IMR-90 (cell line): ENCODE data around the gene UNC13C. TPM values are rescaled to one million over a fixed set of nuclear protein-coding genes. Genes with fewer than 3 reads are reported as not detected.

Experiments
- ATAC-seq: fragments of 200-7000 bp; cut with Tn5 transposase; 2 replicates; pipeline ENCODE4 v1.9.1; 2020; ENCODE audit warnings: low read depth, mild to moderate bottlenecking, moderate library complexity
- BruUV-seq: library from RNA; stranded (reverse); fragments of 400-500 nt; replicated peaks from 2 replicates; lab custom pipeline; 2021; lab: Mats Ljungman, UMichigan
- CTCF ChIA-PET: fragments of 300-600 bp; formaldehyde crosslinking; extraction: SDS; loops from one replicate; lab custom pipeline; 2021; ENCODE audit warnings: antibody characterized with exemption; lab: Yijun Ruan, JAX
- POLR2A ChIA-PET: fragments of 300-600 bp; sonication (Branson Sonifier 250); formaldehyde crosslinking; loops from one replicate; lab custom pipeline; 2022; ENCODE audit warnings: antibody characterized with exemption; ENCODE audit not compliant: unreplicated experiment; lab: Charles Lee
- DNase-seq: peaks from one replicate; pipeline ENCODE4 v3.0.0; 2013
- H2AFZ ChIP-seq: replicated peaks from 2 replicates; pipeline ENCODE3; 2013; ENCODE audit warnings: low read length, mild to moderate bottlenecking; ENCODE audit not compliant: poor library complexity
- H2AK5ac ChIP-seq: 2 replicates; pipeline ENCODE4 v1.6.1; 2013; ENCODE audit warnings: low read depth, low read length, inconsistent platforms
- H2AK9ac ChIP-seq: replicated peaks from 2 replicates; pipeline ENCODE3; 2013; ENCODE audit warnings: mild to moderate bottlenecking, low read depth, low read length, moderate library complexity; ENCODE audit not compliant: poor library complexity
- H2BK120ac ChIP-seq: 2 replicates; pipeline ENCODE4 v1.6.1; 2013; ENCODE audit warnings: low read depth, low read length, inconsistent platforms
- H2BK15ac ChIP-seq: 3 replicates; pipeline ENCODE4 v1.6.1; 2013; ENCODE audit warnings: low read depth, low read length, inconsistent platforms
- H2BK20ac ChIP-seq: 2 replicates; pipeline ENCODE4 v1.6.1; 2013; ENCODE audit warnings: low read depth, mild to moderate bottlenecking, inconsistent platforms, low read length, moderate library complexity
- H2BK5ac ChIP-seq: 2 replicates; pipeline ENCODE4 v1.6.1; 2013; ENCODE audit warnings: mild to moderate bottlenecking, low read depth, low read length, inconsistent platforms; ENCODE audit not compliant: poor library complexity, severe bottlenecking
- H3K14ac ChIP-seq: replicated peaks from 2 replicates; pipeline ENCODE4 v1.6.1; 2013; ENCODE audit warnings: low read depth, low read length, inconsistent platforms
- H3K18ac ChIP-seq: 2 replicates; pipeline ENCODE4 v1.6.1; 2013; ENCODE audit warnings: low read depth, low read length, control low read depth
- H3K23ac ChIP-seq: 2 replicates; pipeline ENCODE4 v1.6.1; 2013; ENCODE audit warnings: low read depth, low read length, inconsistent platforms
- H3K27ac ChIP-seq: 2 replicates; pipeline ENCODE4 v1.5.1; 2013; ENCODE audit warnings: mild to moderate bottlenecking, control low read depth, low read length; ENCODE audit not compliant: insufficient read depth
- H3K27me3 ChIP-seq: 2 replicates; pipeline ENCODE4 v1.6.1; 2013; ENCODE audit warnings: low read length; ENCODE audit not compliant: control insufficient read depth, insufficient read depth
- H3K36me3 ChIP-seq: 2 replicates; pipeline ENCODE4 v1.6.1; 2013; ENCODE audit warnings: low read length, mixed read lengths; ENCODE audit not compliant: control insufficient read depth, insufficient read depth
- H3K4ac ChIP-seq: 2 replicates; pipeline ENCODE4 v1.6.1; 2013; ENCODE audit warnings: low read depth, low read length, inconsistent platforms
- H3K4me1 ChIP-seq: 2 replicates; pipeline ENCODE4 v1.6.1; 2013; ENCODE audit warnings: low read length, mixed read lengths; ENCODE audit not compliant: control insufficient read depth, insufficient read depth
- H3K4me2 ChIP-seq: 2 replicates; pipeline ENCODE4 v1.6.1; 2013; ENCODE audit warnings: low read depth, mild to moderate bottlenecking, control low read depth, low read length, moderate library complexity
- H3K4me3 ChIP-seq: 2 replicates; pipeline ENCODE4 v1.5.1; 2013; ENCODE audit warnings: low read depth, mild to moderate bottlenecking, control low read depth, low read length, moderate library complexity; ENCODE audit not compliant: insufficient read depth
- H3K56ac ChIP-seq: 2 replicates; pipeline ENCODE4 v1.6.1; 2013; ENCODE audit warnings: low read length, inconsistent platforms; ENCODE audit not compliant: insufficient read depth; ENCODE audit errors: extremely low read depth
- H3K79me1 ChIP-seq, 2 experiments: 2 replicates each; pipeline ENCODE4 v1.6.1; 2013; ENCODE audit warnings: low read length in 2 of 2, inconsistent platforms in 1 of 2, low read depth in 1 of 2
- H3K9ac ChIP-seq: 2 replicates; pipeline ENCODE4 v1.6.1; 2013; ENCODE audit warnings: low read depth, low read length, control low read depth
- H3K9me1 ChIP-seq: 2 replicates; pipeline ENCODE4 v1.6.1; 2013; ENCODE audit warnings: low read length, inconsistent platforms; ENCODE audit not compliant: insufficient read depth
- H3K9me3 ChIP-seq: 2 replicates; pipeline ENCODE4 v1.6.1; 2013; ENCODE audit warnings: low read length; ENCODE audit not compliant: control insufficient read depth, insufficient read depth
- H4K20me1 ChIP-seq: 2 replicates; pipeline ENCODE4 v1.6.1; 2013; ENCODE audit warnings: low read length, inconsistent platforms; ENCODE audit not compliant: insufficient read depth
- H4K5ac ChIP-seq: 2 replicates; pipeline ENCODE4 v1.6.1; 2013; ENCODE audit warnings: mild to moderate bottlenecking, low read depth, low read length, control low read depth
- H4K8ac ChIP-seq, 2 experiments: 2 replicates each; pipeline ENCODE4 v1.6.1; 2013; ENCODE audit warnings: low read depth in 2 of 2, low read length in 2 of 2, control low read depth in 1 of 2, inconsistent platforms in 1 of 2
- H4K91ac ChIP-seq: 2 replicates; pipeline ENCODE4 v1.6.1; 2013; ENCODE audit warnings: low read depth, low read length, inconsistent platforms; ENCODE audit not compliant: insufficient read depth
- BHLHE40 ChIP-seq: fragments of 150-350 bp; IDR thresholded peaks from 2 replicates; pipeline ENCODE4 v1.6.1; 2016; ENCODE audit warnings: mild to moderate bottlenecking, low read depth, low read length
- CEBPB ChIP-seq: IDR thresholded peaks from 2 replicates; pipeline ENCODE4 v1.6.1; 2012; ENCODE audit warnings: low read depth, low read length, improper control_type of control experiment
- CHD1 ChIP-seq: IDR thresholded peaks from 2 replicates; pipeline ENCODE4 v1.6.1; 2012; ENCODE audit warnings: low read depth, low read length, improper control_type of control experiment
- CTCF ChIP-seq: conservative IDR thresholded peaks from 2 replicates; pipeline ENCODE4 v1.5.1; 2012; ENCODE audit warnings: mild to moderate bottlenecking, low read depth, low read length, improper control_type of control experiment
- ELK1 ChIP-seq: fragments of 150-350 bp; IDR thresholded peaks from 2 replicates; pipeline ENCODE4 v1.6.1; 2016; ENCODE audit warnings: low read depth, mild to moderate bottlenecking, low read length, moderate library complexity, borderline replicate concordance
- FOS ChIP-seq: fragments of 150-350 bp; IDR thresholded peaks from 2 replicates; pipeline ENCODE4 v1.6.1; 2016; ENCODE audit warnings: low read depth, low read length
- MAFK ChIP-seq: IDR thresholded peaks from 2 replicates; pipeline ENCODE4 v1.6.1; 2012; ENCODE audit warnings: low read depth, low read length, improper control_type of control experiment
- MAZ ChIP-seq: IDR thresholded peaks from 2 replicates; pipeline ENCODE4 v1.6.1; 2012; ENCODE audit warnings: low read depth, mild to moderate bottlenecking, low read length, improper control_type of control experiment, moderate library complexity, borderline replicate concordance
- MXI1 ChIP-seq: IDR thresholded peaks from 2 replicates; pipeline ENCODE4 v1.6.1; 2012; ENCODE audit warnings: low read depth, mild to moderate bottlenecking, low read length, moderate library complexity, borderline replicate concordance
- NFE2L2 ChIP-seq: fragments of 150-350 bp; IDR thresholded peaks from 2 replicates; pipeline ENCODE4 v1.6.1; 2016; ENCODE audit warnings: low read depth, mild to moderate bottlenecking, low read length
- POLR2A ChIP-seq: IDR thresholded peaks from 2 replicates; pipeline ENCODE4 v1.6.1; 2012; ENCODE audit warnings: mild to moderate bottlenecking, low read depth, low read length
- RAD21 ChIP-seq: IDR thresholded peaks from 2 replicates; pipeline ENCODE4 v1.6.1; 2012; ENCODE audit warnings: low read length, improper control_type of control experiment
- RCOR1 ChIP-seq: IDR thresholded peaks from 2 replicates; pipeline ENCODE4 v1.6.1; 2012; ENCODE audit warnings: mild to moderate bottlenecking, low read length, improper control_type of control experiment; ENCODE audit not compliant: insufficient replicate concordance
- SMC3 ChIP-seq: fragments of 150-350 bp; IDR thresholded peaks from 2 replicates; pipeline ENCODE4 v1.6.1; 2016; ENCODE audit warnings: low read depth, mild to moderate bottlenecking, antibody characterized with exemption, low read length, moderate library complexity
- WGBS, 2 experiments: methylation state at CpG; one replicate each; pipeline versions ENCODE4 v1.1.5 to v1.1.7; 2013; ENCODE audit warnings: missing lambda C conversion rate in 2 of 2; ENCODE audit not compliant: insufficient read length in 1 of 2; ENCODE audit errors: extremely low coverage in 2 of 2; 5-methylcytosine and 5-hydroxymethylcytosine counted together
- dilution Hi-C: fragments of 300-500 bp; cut with HindIII; formaldehyde crosslinking; loops from one replicate; pipeline ENCODE4 v1.14.3; 2018; ENCODE audit warnings: low sequenced_read_pairs; ENCODE audit not compliant: unreplicated experiment
- in situ Hi-C: fragments of 300-500 bp; cut with MboI; formaldehyde crosslinking; loops from 3 replicates; pipeline ENCODE4 v1.14.3; 2019; ENCODE audit warnings: low sequenced_read_pairs, inconsistent platforms, mixed read lengths
- intact Hi-C: fragments of 100-400 bp; cut with micrococcal nuclease; formaldehyde crosslinking; loops from 2 replicates; pipeline ENCODE4 v1.10.0; 2022
- polyA plus RNA-seq, 3 experiments: library from polyadenylated mRNA; depleted of rRNA; stranded (reverse); fragments of >200 nt; gene quantifications; 2 replicates each; pipeline ENCODE4 v1.2.3, GENCODE V29; 2012; ENCODE audit warnings: low replicate concordance in 1 of 3
- total RNA-seq: library from RNA; depleted of rRNA; stranded (reverse); fragments of >200 nt; gene quantifications from 2 replicates; pipeline ENCODE4 v1.2.3, GENCODE V29; 2012
- TF ChIP-seq, protein P1 (sequence below): fragments of 150-350 bp; IDR thresholded peaks from 2 replicates; pipeline ENCODE4 v1.6.1; 2017; ENCODE audit warnings: mild to moderate bottlenecking, antibody characterized with exemption, low read length, low read depth

The UNC13C gene
- total and polyA plus RNA-seq, 2 of the 4 experiments (the other 2 are of a cell fraction), result not detected

DNA sequence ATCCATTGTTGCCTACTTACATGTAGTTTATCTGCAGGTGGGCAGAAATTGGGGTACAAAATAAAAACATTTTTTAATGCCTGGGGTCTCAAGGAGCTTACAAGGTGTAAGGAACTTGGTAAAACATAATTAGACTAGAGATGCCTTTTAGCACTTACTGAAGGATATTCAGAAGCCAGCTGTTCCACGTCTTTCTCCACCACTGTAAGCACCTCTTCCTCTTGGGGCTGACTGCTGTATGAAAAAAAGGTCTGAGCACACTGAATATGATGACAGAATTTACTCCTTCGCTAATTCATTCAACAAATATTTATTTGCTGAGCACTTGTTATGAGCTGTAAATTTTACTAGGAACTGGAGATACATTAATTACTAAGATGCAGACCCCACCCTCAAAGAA is 539.1 kb downstream of the UNC13C start:
- no peaks in the 10 kb centered on the region for H4K20me1 ChIP-seq
- H3K36me3 ChIP-seq, result no peaks in the 10 kb centered on the region
- TF ChIP-seq CEBPB (no peak), CTCF (no peak), CHD1 (no peak), BHLHE40 (no peak), MXI1 (no peak), ELK1 (no peak), NFE2L2 (no peak), RCOR1 (no peak), POLR2A (no peak), RAD21 (no peak), MAFK (no peak), SMC3 (no peak), MAZ (no peak), FOS (no peak)
- TF ChIP-seq, protein P1, sequence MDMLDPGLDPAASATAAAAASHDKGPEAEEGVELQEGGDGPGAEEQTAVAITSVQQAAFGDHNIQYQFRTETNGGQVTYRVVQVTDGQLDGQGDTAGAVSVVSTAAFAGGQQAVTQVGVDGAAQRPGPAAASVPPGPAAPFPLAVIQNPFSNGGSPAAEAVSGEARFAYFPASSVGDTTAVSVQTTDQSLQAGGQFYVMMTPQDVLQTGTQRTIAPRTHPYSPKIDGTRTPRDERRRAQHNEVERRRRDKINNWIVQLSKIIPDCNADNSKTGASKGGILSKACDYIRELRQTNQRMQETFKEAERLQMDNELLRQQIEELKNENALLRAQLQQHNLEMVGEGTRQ, result no peak
- H3K4me3 ChIP-seq, result no peak overlapping the region
- no peak overlapping the region for H3K18ac ChIP-seq
- H2AK9ac ChIP-seq, result no peak overlapping the region
- no peak overlapping the region for H3K9ac ChIP-seq
- no peak overlapping the region for H3K56ac ChIP-seq
- no peak for DNase-seq
- no peaks in the 10 kb centered on the region for H3K9me1 ChIP-seq
- no TSS peak for BruUV-seq
- no peak overlapping the region for H3K4me2 ChIP-seq
- ChIA-PET POLR2A (no interaction called here), CTCF (interaction anchor here (0.6 kb wide), 1 partner anchor 44 kb away, joined by 3 read pairs; no protein-coding TSS in a partner anchor)
- no peak overlapping the region for H2BK20ac ChIP-seq
- H3K14ac ChIP-seq, result no peak overlapping the region
- in situ Hi-C loops, result no loop called here
- H4K91ac ChIP-seq, result no peak overlapping the region
- no peaks in the 10 kb centered on the region for H3K79me1 ChIP-seq
- intact Hi-C loops, result no loop called here
- H3K27ac ChIP-seq, result no peak overlapping the region
- no peak overlapping the region for H2BK15ac ChIP-seq
- H2BK5ac ChIP-seq, result no peak overlapping the region
- WGBS, 2 experiments, result no CpG with 5 or more reads among the region's 2 CpGs
- H3K27me3 ChIP-seq, result no peaks in the 10 kb centered on the region
- H3K23ac ChIP-seq, result no peak overlapping the region
- no peak overlapping the region for H3K4ac ChIP-seq
- no peak overlapping the region for H2AK5ac ChIP-seq
- 0 out of 2 replicates have a peak, but pooled peaks cover 1% of the 10 kb centered on the region for H3K9me3 ChIP-seq
- no peak overlapping the region for H2AFZ ChIP-seq
- H2BK120ac ChIP-seq, result no peak overlapping the region
- dilution Hi-C loops, result no loop called here
- no peak overlapping the region for H4K5ac ChIP-seq
- no peaks in the 10 kb centered on the region for H3K4me1 ChIP-seq
- H4K8ac ChIP-seq, result no peak overlapping the region
- ATAC-seq, result no peak
